ENCODE results near the gene RFX4. TPM values are rescaled to one million over a fixed set of nuclear protein-coding genes. Genes with fewer than 3 reads are reported as not detected.
A peak's percentile ranks its signal among the peaks of the same experiment; 100 is the strongest.

RFX4 gene
- total and polyA plus RNA-seq, 2 of the 13 experiments (the other 11 are each of a cell fraction or from before 2014, with no cell fraction given): not detected

GRCh38 chr12:106704081-106704480 lies 121.3 kb downstream of the RFX4 start:
- WGBS (ENCODE audit: low lambda C conversion rate): 19% methylated on average over 3 of the region's 3 CpGs
- no TSS peak for BruUV-seq (replicated peaks)

GRCh38 chr12:106705971-106706370 lies 123.2 kb downstream of the RFX4 start:
- Histone ChIP-seq H2AFZ (ENCODE audit: low read length) (no peak overlapping the region), H3K4me2 (ENCODE audit: low read depth, low read length) (no peak overlapping the region), H3K9me3 (ENCODE audit: low read length) (no peaks in the 10 kb centered on the region), H3K27me3 (ENCODE audit: control insufficient read depth in 1 of 2, insufficient read depth in 2 of 2, low read length in 2 of 2) (peaks cover 0 to 8% of the 10 kb centered on the region in 2 experiments; a peak in 1 of 5 replicates), H3K4me3 (replicated peaks in 1 of 3; ENCODE audit: insufficient read depth in 1 of 3, low read depth in 2 of 3, low read length in 3 of 3) (no peak overlapping the region), H3K79me2 (ENCODE audit: insufficient read depth, low read length) (no peaks in the 10 kb centered on the region), H3K4me1 (ENCODE audit: insufficient read depth, low read length) (no peaks in the 10 kb centered on the region), H3K36me3 (replicated peaks in 1 of 2; ENCODE audit: control insufficient read depth in 1 of 2, insufficient read depth in 2 of 2, low read length in 2 of 2) (no peaks in the 10 kb centered on the region), H3K9ac (ENCODE audit: insufficient read depth, low read depth, low read length) (no peak overlapping the region), H3K27ac (ENCODE audit: extremely low read length, insufficient read depth, low read length) (no peak overlapping the region), H4K20me1 (ENCODE audit: insufficient read depth, low read length) (no peaks in the 10 kb centered on the region)
- POLR2A ChIA-PET: no interaction called here
- DNase-seq (ENCODE audit: low spot score) (no peak), FAIRE-seq (no peak), ATAC-seq (no peak)
- 27% methylated on average over 5 of the region's 5 CpGs for whole genome bisulfite sequencing (ENCODE audit: low lambda C conversion rate)
- no TSS peak for BruUV-seq (replicated peaks)
- intact Hi-C loops (cut with micrococcal nuclease; ENCODE audit: unreplicated experiment): no loop called here
- in situ Hi-C loops (cut with HindIII; ENCODE audit: extremely low pct_ligation_motif_present, low pct_unique_long_range_greater_than_20kb): no loop called here
- CTCF ChIA-PET (ENCODE audit: low intra/inter-chr PET ratio, low total read pairs): no interaction called here
- TF ChIP-seq HNRNPUL1 (IDR thresholded peaks at IDR 0.05; ENCODE audit: low read depth, low read length) (no peak), SNAPC4 (CRISPR knock-in tag; IDR thresholded peaks at IDR 0.05) (no peak), CENPX (CRISPR knock-in tag; IDR thresholded peaks at IDR 0.05) (no peak), EZH2 (conservative IDR thresholded peaks at IDR 0.05; ENCODE audit: low read depth, low read length) (no peak), ZNF704 (CRISPR knock-in tag; IDR thresholded peaks at IDR 0.05; ENCODE audit: borderline replicate concordance) (no peak), ZNF616 (CRISPR knock-in tag; IDR thresholded peaks at IDR 0.05; ENCODE audit: low read depth) (no peak), JDP2 (CRISPR knock-in tag; IDR thresholded peaks at IDR 0.05; ENCODE audit: borderline replicate concordance) (no peak), ZBTB21 (CRISPR knock-in tag; IDR thresholded peaks at IDR 0.05) (no peak), SMAD1 (CRISPR knock-in tag; IDR thresholded peaks at IDR 0.05; ENCODE audit: borderline replicate concordance, low read depth) (no peak)

More at GRCh38 chr12:106704081-106704480, 121.3 kb downstream of the RFX4 start:
- Histone ChIP-seq H3K4me3 (replicated peaks in 1 of 3; ENCODE audit: insufficient read depth in 1 of 3, low read depth in 2 of 3, low read length in 3 of 3) (no peak overlapping the region), H3K4me1 (ENCODE audit: insufficient read depth, low read length) (no peaks in the 10 kb centered on the region), H4K20me1 (ENCODE audit: insufficient read depth, low read length) (no peaks in the 10 kb centered on the region), H3K36me3 (replicated peaks in 1 of 2; ENCODE audit: control insufficient read depth in 1 of 2, insufficient read depth in 2 of 2, low read length in 2 of 2) (no peaks in the 10 kb centered on the region), H3K79me2 (ENCODE audit: insufficient read depth, low read length) (no peaks in the 10 kb centered on the region), H3K9me3 (ENCODE audit: low read length) (no peaks in the 10 kb centered on the region), H2AFZ (ENCODE audit: low read length) (no peak overlapping the region), H3K27ac (ENCODE audit: extremely low read length, insufficient read depth, low read length) (no peak overlapping the region), H3K9ac (ENCODE audit: insufficient read depth, low read depth, low read length) (no peak overlapping the region), H3K27me3 (ENCODE audit: control insufficient read depth in 1 of 2, insufficient read depth in 2 of 2, low read length in 2 of 2) (peaks cover 0 to 8% of the 10 kb centered on the region in 2 experiments; a peak in 1 of 5 replicates), H3K4me2 (ENCODE audit: low read depth, low read length) (no peak overlapping the region)
- DNase-seq (ENCODE audit: low spot score): no peak
- intact Hi-C loops (cut with micrococcal nuclease; ENCODE audit: unreplicated experiment) (no loop called here), in situ Hi-C loops (cut with HindIII; ENCODE audit: extremely low pct_ligation_motif_present, low pct_unique_long_range_greater_than_20kb) (no loop called here)
- ChIA-PET POLR2A (no interaction called here), CTCF (ENCODE audit: low intra/inter-chr PET ratio, low total read pairs) (no interaction called here)
- no peak for ATAC-seq
- FAIRE-seq: no peak
- no peak for TF ChIP-seq IRX3 (CRISPR knock-in tag; IDR thresholded peaks at IDR 0.05; ENCODE audit: borderline replicate concordance, low read depth)
- TF ChIP-seq BCL6 (CRISPR knock-in tag; IDR thresholded peaks at IDR 0.05): peak; percentile 60
